K562 (cell line): ENCODE results near the gene ARHGAP26. TPM values are rescaled to one million over a fixed set of nuclear protein-coding genes. Genes with fewer than 3 reads are reported as not detected.

Source experiments
- ATF2 ChIP-seq: sonication (generic); formaldehyde crosslinking; IDR thresholded peaks from 2 replicates; pipeline ENCODE4 v1.8.1; 2022; ENCODE audit warnings: missing genetic modification reagents
- CAMTA2 ChIP-seq: fragments of 250-450 bp; sonication (Bioruptor Pico); conservative IDR thresholded peaks from 2 replicates; pipeline ENCODE4 v1.5.1; 2022
- FOSL1 ChIP-seq: fragments of 200-800 bp; sonication (Bioruptor generic); conservative IDR thresholded peaks from 2 replicates; pipeline ENCODE4 v1.6.1; 2016; ENCODE audit warnings: missing genetic modification characterization, missing compliant biosample characterization
- HNRNPL ChIP-seq: fragments of 200-400 bp; formaldehyde crosslinking; IDR thresholded peaks from 2 replicates; pipeline ENCODE4 v1.6.1; 2017; ENCODE audit warnings: low read depth, mild to moderate bottlenecking, low read length
- HNRNPLL ChIP-seq: fragments of 200-400 bp; formaldehyde crosslinking; IDR thresholded peaks from 2 replicates; pipeline ENCODE4 v1.6.1; 2017; ENCODE audit warnings: low read length, low read depth, mild to moderate bottlenecking; ENCODE audit not compliant: poor library complexity, severe bottlenecking
- MNT ChIP-seq, 2 experiments: fragments of 450-650 bp; conservative IDR thresholded peaks; 2 replicates each; pipeline ENCODE4 v1.6.1; 2017; ENCODE audit warnings: mild to moderate bottlenecking in 2 of 2, moderate library complexity in 2 of 2
- RFX7 ChIP-seq: fragments of 250-450 bp; sonication (Bioruptor Pico); IDR thresholded peaks from 2 replicates; pipeline ENCODE4 v1.5.1; 2021; ENCODE audit warnings: mild to moderate bottlenecking
- SAFB ChIP-seq: fragments of 200-400 bp; formaldehyde crosslinking; IDR thresholded peaks from 2 replicates; pipeline ENCODE4 v1.6.1; 2017; ENCODE audit warnings: low read depth, low read length, borderline replicate concordance
- SIN3A ChIP-seq, 2 experiments: fragments of 150-350 bp in 1 of 2; IDR thresholded peaks; 2 replicates each; pipeline ENCODE4 v1.6.1; 2011 to 2016; ENCODE audit warnings: borderline replicate concordance in 2 of 2, low read depth in 2 of 2, low read length in 2 of 2, mild to moderate bottlenecking in 2 of 2, moderate library complexity in 2 of 2; ENCODE audit not compliant: control insufficient read depth in 1 of 2
- SMARCA4 ChIP-seq: fragments of 450-650 bp; IDR thresholded peaks from 2 replicates; pipeline ENCODE4 v1.6.1; 2016
- XRCC4 ChIP-seq: IDR thresholded peaks from one replicate; pipeline ENCODE4 v1.6.1; 2011; ENCODE audit not compliant: insufficient read depth, insufficient read length; ENCODE audit errors: extremely low read depth
- ZBTB43 ChIP-seq: sonication (generic); formaldehyde crosslinking; IDR thresholded peaks from 2 replicates; pipeline ENCODE4 v1.8.0; 2023; ENCODE audit warnings: mild to moderate bottlenecking, missing genetic modification reagents
- ZNF507 ChIP-seq: conservative IDR thresholded peaks from 2 replicates; pipeline ENCODE4 v1.6.1; 2017; ENCODE audit warnings: missing genetic modification characterization, missing compliant biosample characterization
- ZZZ3 ChIP-seq: fragments of 450-650 bp; IDR thresholded peaks from 2 replicates; pipeline ENCODE4 v1.6.1; 2016; ENCODE audit warnings: antibody characterized with exemption, mild to moderate bottlenecking, moderate library complexity
- polyA plus RNA-seq, 8 experiments: library from polyadenylated mRNA; depleted of rRNA in 4 of 8; stranded (reverse) in 5 of 8; unstranded in 3 of 8; fragments of >200 nt; fragmentation: Nextera tagmentation in 2 of 8; fragmentation: Illumina TruSeq in 1 of 8; extraction: Ambion mirVana in 2 of 8; extraction: Trizol in 1 of 8; gene quantifications; 2 replicates each; pipeline versions ENCODE4 v1.2.1 to v1.2.3, GENCODE V29; 2011 to 2014; ENCODE audit warnings: inconsistent platforms in 1 of 8, missing spikeins in 1 of 8
- total RNA-seq, 7 experiments: library from RNA; depleted of rRNA in 6 of 7; stranded (reverse); fragments of >200 nt in 6 of 7; fragmentation: Illumina TruSeq in 2 of 7; extraction: Trizol in 2 of 7; gene quantifications; 2 replicates each; pipeline versions ENCODE4 v1.2.1 to v1.2.3, GENCODE V29; 2011 to 2021; ENCODE audit warnings: low replicate concordance in 1 of 7
- TF ChIP-seq, protein P1 (sequence below): fragments of 250-450 bp; sonication (Bioruptor Pico); IDR thresholded peaks from 2 replicates; pipeline ENCODE4 v1.4.0; 2020
- TF ChIP-seq, protein P2 (sequence below): fragments of 450-650 bp; IDR thresholded peaks from 2 replicates; pipeline ENCODE4 v1.7.0; 2016; ENCODE audit warnings: borderline replicate concordance
- TF ChIP-seq, protein P3 (sequence below): fragments of 150-350 bp; conservative IDR thresholded peaks from 2 replicates; pipeline ENCODE4 v1.6.1; 2014; ENCODE audit warnings: low read length

Gene ARHGAP26
- total and polyA plus RNA-seq, 9 of the 15 experiments (the other 6 are each of a cell fraction or from before 2014, with no cell fraction given) = 0.13 to 1.1 (median 0.55) TPM

DNA sequence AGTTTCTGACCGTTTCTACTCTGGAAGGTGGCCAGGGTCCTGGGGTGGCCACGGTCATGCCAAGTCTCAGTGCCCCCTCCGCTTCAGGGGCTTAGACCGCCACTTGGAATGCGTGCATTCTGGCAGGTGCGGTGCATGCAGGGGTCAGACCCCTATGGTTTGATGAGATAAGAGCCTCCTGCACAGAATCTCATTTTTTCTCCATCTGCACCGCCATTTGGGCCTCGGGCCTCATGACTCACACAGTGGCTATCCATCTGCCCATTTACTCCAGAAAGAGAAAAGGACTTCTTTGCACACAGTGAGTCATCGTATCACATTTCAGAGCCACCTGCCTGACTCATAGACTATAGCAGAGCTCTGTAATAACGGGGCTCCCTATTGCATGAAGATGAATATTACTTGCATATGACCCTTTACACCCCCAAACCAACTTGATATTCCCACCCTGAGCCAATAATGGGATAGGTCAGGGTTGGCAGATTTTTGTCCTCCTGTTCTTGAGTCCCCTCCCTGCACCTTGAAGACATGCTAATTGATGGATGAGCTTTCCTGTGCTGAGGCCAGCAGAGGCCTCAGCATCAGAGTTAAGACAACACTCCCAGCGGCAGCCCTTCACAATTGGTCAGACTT is 475.9 kb downstream of the ARHGAP26 start (continued):
- TF ChIP-seq MNT (conservative IDR thresholded peaks at IDR 0.05) (peak in 1 of 2 experiments; percentile 49; a peak in 1 of 4 replicates), XRCC4 (no peak), ZBTB43 (CRISPR knock-in tag) (no peak), SIN3A (IDR thresholded peaks at IDR 0.05; ENCODE audit: borderline replicate concordance in 2 of 2, control insufficient read depth in 1 of 2, low read depth in 2 of 2, low read length in 2 of 2) (no peak), HNRNPL (no peak), ZNF507 (tag) (no peak), HNRNPLL (no peak), CAMTA2 (CRISPR knock-in tag) (no peak), FOSL1 (tag) (peak; percentile 100), SAFB (no peak), RFX7 (CRISPR knock-in tag) (no peak), SMARCA4 (peak; percentile 94), ATF2 (CRISPR knock-in tag) (no peak), ZZZ3 (no peak)
- TF ChIP-seq, protein P1, sequence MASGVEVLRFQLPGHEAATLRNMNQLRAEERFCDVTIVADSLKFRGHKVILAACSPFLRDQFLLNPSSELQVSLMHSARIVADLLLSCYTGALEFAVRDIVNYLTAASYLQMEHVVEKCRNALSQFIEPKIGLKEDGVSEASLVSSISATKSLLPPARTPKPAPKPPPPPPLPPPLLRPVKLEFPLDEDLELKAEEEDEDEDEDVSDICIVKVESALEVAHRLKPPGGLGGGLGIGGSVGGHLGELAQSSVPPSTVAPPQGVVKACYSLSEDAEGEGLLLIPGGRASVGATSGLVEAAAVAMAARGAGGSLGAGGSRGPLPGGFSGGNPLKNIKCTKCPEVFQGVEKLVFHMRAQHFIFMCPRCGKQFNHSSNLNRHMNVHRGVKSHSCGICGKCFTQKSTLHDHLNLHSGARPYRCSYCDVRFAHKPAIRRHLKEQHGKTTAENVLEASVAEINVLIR (CRISPR knock-in tag) = no peak
- TF ChIP-seq, protein P2, sequence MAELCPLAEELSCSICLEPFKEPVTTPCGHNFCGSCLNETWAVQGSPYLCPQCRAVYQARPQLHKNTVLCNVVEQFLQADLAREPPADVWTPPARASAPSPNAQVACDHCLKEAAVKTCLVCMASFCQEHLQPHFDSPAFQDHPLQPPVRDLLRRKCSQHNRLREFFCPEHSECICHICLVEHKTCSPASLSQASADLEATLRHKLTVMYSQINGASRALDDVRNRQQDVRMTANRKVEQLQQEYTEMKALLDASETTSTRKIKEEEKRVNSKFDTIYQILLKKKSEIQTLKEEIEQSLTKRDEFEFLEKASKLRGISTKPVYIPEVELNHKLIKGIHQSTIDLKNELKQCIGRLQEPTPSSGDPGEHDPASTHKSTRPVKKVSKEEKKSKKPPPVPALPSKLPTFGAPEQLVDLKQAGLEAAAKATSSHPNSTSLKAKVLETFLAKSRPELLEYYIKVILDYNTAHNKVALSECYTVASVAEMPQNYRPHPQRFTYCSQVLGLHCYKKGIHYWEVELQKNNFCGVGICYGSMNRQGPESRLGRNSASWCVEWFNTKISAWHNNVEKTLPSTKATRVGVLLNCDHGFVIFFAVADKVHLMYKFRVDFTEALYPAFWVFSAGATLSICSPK = no peak
- TF ChIP-seq, protein P3, sequence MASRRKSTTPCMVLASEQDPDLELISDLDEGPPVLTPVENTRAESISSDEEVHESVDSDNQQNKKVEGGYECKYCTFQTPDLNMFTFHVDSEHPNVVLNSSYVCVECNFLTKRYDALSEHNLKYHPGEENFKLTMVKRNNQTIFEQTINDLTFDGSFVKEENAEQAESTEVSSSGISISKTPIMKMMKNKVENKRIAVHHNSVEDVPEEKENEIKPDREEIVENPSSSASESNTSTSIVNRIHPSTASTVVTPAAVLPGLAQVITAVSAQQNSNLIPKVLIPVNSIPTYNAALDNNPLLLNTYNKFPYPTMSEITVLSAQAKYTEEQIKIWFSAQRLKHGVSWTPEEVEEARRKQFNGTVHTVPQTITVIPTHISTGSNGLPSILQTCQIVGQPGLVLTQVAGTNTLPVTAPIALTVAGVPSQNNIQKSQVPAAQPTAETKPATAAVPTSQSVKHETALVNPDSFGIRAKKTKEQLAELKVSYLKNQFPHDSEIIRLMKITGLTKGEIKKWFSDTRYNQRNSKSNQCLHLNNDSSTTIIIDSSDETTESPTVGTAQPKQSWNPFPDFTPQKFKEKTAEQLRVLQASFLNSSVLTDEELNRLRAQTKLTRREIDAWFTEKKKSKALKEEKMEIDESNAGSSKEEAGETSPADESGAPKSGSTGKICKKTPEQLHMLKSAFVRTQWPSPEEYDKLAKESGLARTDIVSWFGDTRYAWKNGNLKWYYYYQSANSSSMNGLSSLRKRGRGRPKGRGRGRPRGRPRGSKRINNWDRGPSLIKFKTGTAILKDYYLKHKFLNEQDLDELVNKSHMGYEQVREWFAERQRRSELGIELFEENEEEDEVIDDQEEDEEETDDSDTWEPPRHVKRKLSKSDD = no peak
